CD4-positive, alpha-beta T cell treated with Interleukin-12 subunit alpha and Interleukin-12 subunit beta, for 1 hour (primary cell): ENCODE results near the gene DOCK4.

Experiments used
- DNase-seq: peaks from one replicate; pipeline ENCODE4 v3.0.0-alpha.2; 2020

The DOCK4 gene

GRCh38 chr7:112186300-112186699, 19.9 kb downstream of the DOCK4 start:
- no peak for DNase-seq

- DNase-seq, result no peak
These were observed 21.0 kb downstream of the DOCK4 start for GRCh38 chr7:112185005-112185834.

DNA sequence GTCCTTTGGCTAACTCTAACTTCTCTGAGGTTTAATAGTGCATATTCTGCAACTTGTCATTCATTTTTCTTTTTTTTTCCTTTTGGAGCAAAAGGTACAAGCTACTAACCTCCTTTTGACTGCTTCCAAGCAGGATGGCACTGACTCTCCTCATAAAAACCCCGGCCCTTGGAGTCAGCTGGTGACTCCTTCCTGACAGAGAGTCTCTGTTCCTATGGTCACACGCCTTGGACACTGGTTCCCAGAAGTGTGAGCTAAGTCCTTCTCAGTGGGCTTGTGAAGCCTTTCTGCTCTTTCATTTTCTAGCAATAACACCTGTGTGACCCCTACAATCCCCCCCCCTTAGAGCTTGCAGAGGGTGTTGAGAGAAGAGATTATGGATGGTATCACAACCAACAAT, 21.7 kb downstream of the DOCK4 start:
- no peak for DNase-seq

GRCh38 chr7:112183266-112183665, 22.9 kb downstream of the DOCK4 start:
- DNase-seq, result no peak

DNA sequence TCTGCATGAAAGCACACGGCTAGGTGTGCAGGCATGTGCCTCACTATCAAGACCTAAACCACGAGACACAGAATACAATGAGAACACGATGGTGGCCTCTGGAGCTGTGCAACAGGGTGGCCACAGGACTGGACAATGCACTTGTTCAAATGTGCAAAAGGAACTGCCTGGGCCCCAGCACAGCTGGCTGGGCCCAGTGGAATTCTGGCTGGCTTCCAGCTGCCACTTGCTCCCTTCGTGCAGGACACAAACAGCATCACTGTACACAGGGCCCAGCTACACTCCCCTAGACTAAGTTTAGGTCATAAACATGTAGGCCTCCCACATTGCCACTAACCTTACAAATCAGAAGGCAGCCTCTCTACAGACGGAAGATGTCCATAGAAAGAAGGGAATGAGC, 23.4 kb downstream of the DOCK4 start:
- no peak for DNase-seq

GRCh38 chr7:112180223-112180622, 26.0 kb downstream of the DOCK4 start:
- no peak for DNase-seq

GRCh38 chr7:112176693-112177415, 29.3 kb downstream of the DOCK4 start:
- DNase-seq, result no peak

DNA sequence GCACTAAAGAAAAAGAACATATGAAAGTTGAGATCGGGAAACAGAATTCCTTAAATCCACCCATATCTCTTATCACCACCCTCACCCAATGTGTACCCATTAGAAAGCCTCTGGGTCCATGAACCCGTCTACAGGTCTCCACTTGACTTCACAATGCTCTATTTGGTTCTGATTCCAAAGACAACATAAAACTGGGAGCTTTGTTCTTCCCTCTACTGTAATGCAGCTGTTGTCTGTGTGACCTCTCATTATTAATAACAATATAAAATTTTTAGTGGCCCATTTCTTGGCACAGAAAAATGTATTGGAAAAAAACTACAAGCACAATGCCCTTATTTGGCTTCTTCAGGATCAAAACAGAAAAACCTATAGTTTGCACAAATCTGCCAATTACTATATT, 30.0 kb downstream of the DOCK4 start:
- no peak for DNase-seq

DNA sequence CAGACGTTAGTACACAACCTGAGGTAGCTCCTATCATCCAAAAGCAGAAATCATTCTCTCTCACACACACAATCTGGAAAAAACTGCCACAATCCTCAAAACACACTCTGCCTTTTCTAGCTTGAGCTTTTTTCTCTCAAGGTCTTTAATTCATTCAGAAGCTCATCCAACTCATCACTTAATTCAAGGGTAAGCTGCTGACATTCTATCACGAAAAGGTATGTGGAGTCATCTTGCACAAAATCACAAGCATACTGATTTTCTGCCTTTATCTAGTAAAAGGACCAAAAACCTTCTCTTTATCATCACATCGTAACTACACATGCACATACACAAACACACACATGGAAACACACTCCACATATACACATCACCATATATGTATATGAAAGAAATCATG, 32.0 kb downstream of the DOCK4 start:
- no peak for DNase-seq

- no peak for DNase-seq
These were observed 32.7 kb downstream of the DOCK4 start for GRCh38 chr7:112173568-112173905.

GRCh38 chr7:112172870-112173567, 33.2 kb downstream of the DOCK4 start:
- no peak for DNase-seq

DNA sequence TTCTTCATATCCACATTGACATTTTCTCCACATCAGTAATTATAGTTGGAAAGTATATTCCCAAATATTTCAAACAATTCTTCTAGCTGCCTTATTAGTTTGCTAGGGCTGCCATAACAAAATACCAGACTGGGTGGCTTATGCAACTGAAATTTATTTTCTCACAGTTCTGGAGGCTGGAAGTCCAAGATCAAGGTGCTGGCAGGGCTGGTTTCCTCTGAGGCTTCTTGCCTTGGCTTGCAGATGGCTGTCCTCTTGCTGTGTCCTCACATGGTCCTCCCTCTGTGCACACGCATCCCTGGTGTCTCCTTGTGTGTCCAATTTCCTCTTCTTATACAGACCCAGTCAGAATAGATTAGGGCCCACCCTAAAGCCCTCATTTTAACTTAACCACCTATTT, 34.5 kb downstream of the DOCK4 start:
- no peak for DNase-seq

- DNase-seq, result no peak
These were observed 37.3 kb downstream of the DOCK4 start for GRCh38 chr7:112168915-112169314.

GRCh38 chr7:112167147-112167546, 39.1 kb downstream of the DOCK4 start:
- DNase-seq, result no peak

DNA sequence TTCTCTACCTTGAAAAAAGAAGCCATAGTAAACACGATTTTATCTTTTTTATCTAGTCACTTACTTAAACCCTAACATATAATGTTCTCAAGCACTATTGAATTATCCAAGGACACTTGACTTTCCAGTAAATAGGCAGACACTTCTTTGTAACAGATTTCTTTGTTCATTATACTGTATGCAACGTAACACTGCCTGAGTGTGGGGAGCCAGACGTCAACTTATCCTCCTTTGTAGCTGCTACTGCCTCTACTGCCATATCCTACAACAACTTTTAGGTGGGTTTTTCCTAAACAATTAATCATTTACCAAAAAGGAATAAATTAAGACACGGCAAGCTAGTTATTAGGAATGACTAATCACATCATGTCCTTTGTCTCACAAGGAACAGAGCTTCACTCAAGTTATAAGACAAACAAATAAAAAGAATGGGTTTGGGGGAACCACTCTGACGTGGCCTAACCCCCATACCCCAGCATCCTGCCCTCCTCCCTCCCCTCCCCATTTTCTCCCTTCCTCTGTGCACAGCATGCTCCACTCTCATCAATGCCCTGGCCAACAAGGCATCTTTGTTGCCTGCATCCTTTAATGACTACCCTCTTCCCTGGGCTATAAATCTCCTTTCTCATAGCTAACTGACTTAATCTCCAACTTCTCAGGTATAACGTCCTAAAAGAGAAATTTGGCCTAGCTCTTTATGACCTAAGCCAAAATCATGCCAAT, 43.3 kb downstream of the DOCK4 start:
- no peak for DNase-seq

- no peak for DNase-seq
These were observed 43.9 kb downstream of the DOCK4 start for GRCh38 chr7:112162142-112162766.

DNA sequence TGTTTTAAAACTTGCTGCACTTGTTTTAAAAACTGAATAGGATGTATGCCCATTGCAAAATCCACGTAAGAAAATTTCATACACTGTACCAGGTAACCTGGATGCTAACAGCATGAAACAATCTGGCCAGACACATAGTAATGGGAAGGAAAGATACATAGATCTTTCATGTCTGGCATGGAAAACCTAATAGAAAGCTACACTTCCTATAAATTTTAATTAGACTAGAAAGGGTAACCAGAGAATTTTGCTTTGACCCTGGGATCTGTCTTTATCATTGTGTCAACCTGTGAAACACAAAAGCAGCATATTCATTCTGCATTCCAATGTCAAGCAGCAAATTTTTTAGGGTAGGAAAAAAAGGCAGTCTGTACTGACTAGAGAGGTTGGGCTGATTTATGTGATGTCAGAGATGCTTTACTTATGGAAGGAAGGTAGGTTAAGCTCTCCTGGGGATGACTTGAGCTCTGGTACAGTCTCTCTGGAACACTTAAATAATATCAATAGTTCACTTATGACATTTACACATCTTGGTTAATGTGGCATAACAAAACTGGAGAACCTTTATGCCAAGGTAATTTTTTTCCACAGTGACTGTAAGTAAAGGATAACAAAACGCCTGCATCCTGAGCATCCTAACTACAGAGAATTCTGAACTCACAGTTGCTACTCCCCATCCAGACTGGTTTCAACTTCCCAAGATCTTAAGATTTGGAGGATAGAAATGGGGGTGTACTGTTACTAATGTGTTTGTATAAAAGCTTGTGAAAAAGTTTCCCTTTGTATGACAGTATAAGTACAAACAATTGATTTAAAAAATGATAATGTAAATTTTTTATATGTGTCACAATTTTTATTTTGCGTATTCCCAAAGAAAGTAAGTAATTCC, 44.7 kb downstream of the DOCK4 start:
- no peak for DNase-seq

DNA sequence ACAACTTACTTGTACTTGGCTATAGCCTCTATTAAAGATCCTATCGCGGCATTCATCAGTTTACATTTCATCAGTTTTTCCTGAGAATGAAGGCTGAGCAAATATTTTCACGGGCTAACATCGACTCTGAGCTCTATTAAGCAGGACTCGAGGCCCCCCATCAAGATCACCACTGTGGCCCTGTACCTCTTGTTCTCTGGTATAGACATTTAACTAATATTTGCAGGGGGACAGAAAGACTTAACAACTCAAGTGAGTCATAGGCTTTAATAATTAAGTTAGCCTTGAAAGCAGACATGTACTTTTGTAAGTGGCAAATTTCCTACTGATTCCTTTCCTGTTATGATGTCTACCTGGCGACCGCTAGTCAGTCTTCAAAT, 45.4 kb downstream of the DOCK4 start:
- no peak for DNase-seq

GRCh38 chr7:112160130-112160770, 45.9 kb downstream of the DOCK4 start:
- no peak for DNase-seq

GRCh38 chr7:112159351-112159750, 46.8 kb downstream of the DOCK4 start:
- DNase-seq, result no peak

DNA sequence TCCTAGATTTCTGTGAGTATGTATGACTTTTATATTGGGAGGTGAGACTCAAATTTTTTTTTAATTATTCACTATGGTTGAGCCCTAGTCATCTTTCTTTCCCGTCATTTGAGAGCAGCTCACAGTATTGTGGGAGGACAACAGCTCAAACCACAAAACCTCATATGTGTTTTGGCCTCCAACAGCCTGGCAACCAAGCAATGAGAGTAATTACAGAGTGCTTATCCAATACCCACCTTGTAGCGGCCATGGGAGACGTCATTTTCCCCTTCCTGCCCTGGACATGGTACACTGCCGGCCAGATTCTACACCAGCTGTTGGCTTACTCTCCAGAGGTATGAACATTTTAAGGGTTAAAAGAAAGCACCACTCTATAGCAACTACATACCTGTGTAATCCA, 49.1 kb downstream of the DOCK4 start:
- no peak for DNase-seq
